NK-92 treated with Interleukin-12 subunit alpha and Interleukin-12 subunit beta, amount 100 ng/mL, for 24 hours (cell line): ENCODE data around the gene TYSND1.
"Not testable (repeated sequence)": the region's sequence is repeated elsewhere in the genome, so short reads cannot be mapped to it uniquely, and the experiment has no call there.

ENCODE experiments used
- DNase-seq: peaks from one replicate; lab custom pipeline; 2025; lab: John Stamatoyannopoulos, UW

TYSND1 gene

GRCh38 chr10:70132098-70133029 is 14.1 kb downstream of the TYSND1 start, which contains the start of gene AIFM2:
AIFM2 (minus strand) TSS chr10:70132825; CDS start chr10:70124084, 8,741 bp downstream.
- peak; percentile 39 for DNase-seq

- no peak for DNase-seq
Measured at GRCh38 chr10:70131560-70131937, 15.0 kb downstream of the TYSND1 start.

GRCh38 chr10:70130878-70131559 is 15.5 kb downstream of the TYSND1 start:
- DNase-seq: no peak

- DNase-seq: no peak
Measured at GRCh38 chr10:70126700-70127395, 19.7 kb downstream of the TYSND1 start.

- no peak for DNase-seq
Measured at GRCh38 chr10:70125918-70126552, 20.5 kb downstream of the TYSND1 start.

GRCh38 chr10:70124918-70125317 is 21.6 kb downstream of the TYSND1 start:
- no peak for DNase-seq

- DNase-seq: no peak
Measured at GRCh38 chr10:70124415-70124814, 22.1 kb downstream of the TYSND1 start.

- DNase-seq: no peak
Measured at GRCh38 chr10:70123817-70124216, 22.7 kb downstream of the TYSND1 start.

GRCh38 chr10:70123166-70123565 is 23.3 kb downstream of the TYSND1 start:
- DNase-seq: not testable (repeated sequence)

- no peak for DNase-seq
Measured at GRCh38 chr10:70122742-70123141, 23.8 kb downstream of the TYSND1 start.

GRCh38 chr10:70121281-70121949 is 25.1 kb downstream of the TYSND1 start:
- DNase-seq: no peak

- no peak for DNase-seq
Measured at GRCh38 chr10:70120417-70120816, 26.1 kb downstream of the TYSND1 start.

GRCh38 chr10:70119623-70120022 is 26.9 kb downstream of the TYSND1 start:
- no peak for DNase-seq

- no peak for DNase-seq
Measured at GRCh38 chr10:70119197-70119596, 27.3 kb downstream of the TYSND1 start.

GRCh38 chr10:70118196-70118595 is 28.3 kb downstream of the TYSND1 start:
- no peak for DNase-seq

- no peak for DNase-seq
Measured at GRCh38 chr10:70117646-70118045, 28.9 kb downstream of the TYSND1 start.

GRCh38 chr10:70115948-70116682 is 30.4 kb downstream of the TYSND1 start:
- peak; percentile 11 for DNase-seq

- no peak for DNase-seq
Measured at GRCh38 chr10:70114902-70115301, 31.6 kb downstream of the TYSND1 start.

GRCh38 chr10:70112071-70112470 is 34.4 kb downstream of the TYSND1 start:
- DNase-seq: no peak

- no peak for DNase-seq
Measured at GRCh38 chr10:70111496-70111895, 35.0 kb downstream of the TYSND1 start.
